Smooth muscle cell (in vitro differentiated cells): ENCODE data around the gene SMAD5. TPM values are rescaled to one million over a fixed set of nuclear protein-coding genes. Genes with fewer than 3 reads are reported as not detected.

Source experiments
- DNase-seq: peaks from one replicate; lab custom pipeline; 2025; ENCODE audit not compliant: unreplicated experiment; lab: John Stamatoyannopoulos, UW
- H2AFZ ChIP-seq: fragments of 200-600 bp; sonication (generic); 2 replicates; pipeline ENCODE4 v1.6.0; 2016; ENCODE audit warnings: antibody characterized with exemption, low read depth, mild to moderate bottlenecking
- H3F3A ChIP-seq: fragments of 200-600 bp; sonication (generic); 2 replicates; pipeline ENCODE4 v1.6.0; 2017; ENCODE audit warnings: antibody characterized with exemption, low read depth
- H3K27ac ChIP-seq: fragments of 200-600 bp; sonication (generic); 2 replicates; pipeline ENCODE4 v1.5.1; 2016; ENCODE audit warnings: low read depth, mild to moderate bottlenecking
- H3K27me3 ChIP-seq: fragments of 200-600 bp; sonication (generic); 2 replicates; pipeline ENCODE4 v1.6.1; 2016; ENCODE audit warnings: low read depth, mild to moderate bottlenecking
- H3K36me3 ChIP-seq: fragments of 200-600 bp; sonication (generic); 2 replicates; pipeline ENCODE4 v1.5.1; 2016; ENCODE audit warnings: low read depth
- H3K4me1 ChIP-seq: fragments of 200-600 bp; sonication (generic); 2 replicates; pipeline ENCODE4 v1.5.1; 2016; ENCODE audit warnings: low read depth
- H3K4me2 ChIP-seq: fragments of 200-600 bp; sonication (generic); 2 replicates; pipeline ENCODE4 v1.6.0; 2016; ENCODE audit warnings: mild to moderate bottlenecking
- H3K4me3 ChIP-seq: fragments of 200-600 bp; sonication (generic); 2 replicates; pipeline ENCODE4 v1.5.1; 2016; ENCODE audit warnings: mild to moderate bottlenecking
- H3K79me2 ChIP-seq: fragments of 200-600 bp; sonication (generic); 2 replicates; pipeline ENCODE4 v1.6.0; 2016; ENCODE audit warnings: low read depth, mild to moderate bottlenecking
- H3K9ac ChIP-seq: fragments of 200-600 bp; sonication (generic); 2 replicates; pipeline ENCODE4 v1.6.0; 2016; ENCODE audit warnings: low read depth
- H3K9me3 ChIP-seq: fragments of 200-600 bp; sonication (generic); replicated peaks from 2 replicates; pipeline ENCODE4 v1.5.1; 2016; ENCODE audit warnings: low read depth
- H4K20me1 ChIP-seq: fragments of 200-600 bp; sonication (generic); 2 replicates; pipeline ENCODE4 v1.6.0; 2016; ENCODE audit warnings: low read depth
- WGBS: methylation state at CpG from one replicate; pipeline ENCODE4 v1.1.7; 2016; ENCODE audit warnings: low lambda C conversion rate; 5-methylcytosine and 5-hydroxymethylcytosine counted together
- polyA plus RNA-seq: library from polyadenylated mRNA; unstranded; fragments of >200 nt; fragmentation: Nextera tagmentation; extraction: Ambion mirVana; gene quantifications from 2 replicates; pipeline ENCODE4 v1.2.1, GENCODE V29; 2016
- total RNA-seq: library from RNA; depleted of rRNA; stranded (reverse); fragments of >200 nt; gene quantifications from 2 replicates; pipeline ENCODE4 v1.2.3, GENCODE V29; 2014
- TF ChIP-seq, protein P1 (sequence below): fragments of 200-600 bp; sonication (generic); IDR thresholded peaks from 2 replicates; pipeline ENCODE4 v1.5.1; 2017; ENCODE audit warnings: borderline replicate concordance, mild to moderate bottlenecking, antibody characterized with exemption; ENCODE audit not compliant: insufficient read depth, poor library complexity, severe bottlenecking

Gene SMAD5
- total and polyA plus RNA-seq, 2 experiments from 2014 or later = 28.5 to 61.7 TPM

DNA sequence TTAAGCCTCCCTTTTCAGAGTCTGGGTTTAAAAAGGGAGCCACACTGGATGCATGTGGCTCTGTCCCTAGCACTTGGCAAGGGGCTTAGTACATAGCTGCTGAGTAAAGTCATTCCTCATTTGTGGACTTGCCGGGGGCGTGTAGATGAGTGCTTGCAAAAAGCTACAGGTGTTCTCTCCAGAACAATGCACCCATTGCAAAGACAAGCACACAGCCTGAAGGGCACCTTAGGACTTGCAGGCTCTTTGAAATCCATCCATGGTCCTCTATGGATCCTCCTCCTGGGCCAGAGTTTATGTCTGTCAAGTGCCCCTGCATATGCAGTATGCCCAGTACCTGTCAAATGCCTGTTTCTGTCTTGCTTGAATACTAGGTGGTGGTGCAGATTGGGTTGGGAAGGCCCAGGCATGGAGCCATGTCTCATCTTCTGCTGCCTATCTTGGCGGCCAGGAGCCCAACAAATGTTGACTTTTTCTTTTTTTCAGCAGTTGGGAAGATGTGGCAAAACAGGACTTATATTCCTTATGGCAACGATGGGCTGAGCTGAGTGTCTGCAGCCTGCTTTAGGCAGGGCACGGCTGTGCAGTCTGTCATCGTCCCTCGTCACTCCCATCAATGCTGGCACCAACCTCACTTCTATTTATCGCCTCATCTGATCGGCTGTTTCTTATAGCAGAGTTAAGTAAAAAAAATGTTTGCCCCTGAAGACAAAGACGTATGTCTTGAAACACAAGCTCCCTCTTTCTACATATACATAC is 78.8 kb downstream of the SMAD5 start:
- H3K4me1 ChIP-seq = no peaks in the 10 kb centered on the region
- H3K4me2 ChIP-seq = no peak overlapping the region
- peaks cover 6% of the 10 kb centered on the region for H3K27me3 ChIP-seq
- DNase-seq = no peak
- no peak overlapping the region for H3K27ac ChIP-seq
- H4K20me1 ChIP-seq = no peaks in the 10 kb centered on the region
- no peak overlapping the region for H2AFZ ChIP-seq
- no peak overlapping the region for H3K9ac ChIP-seq
- TF ChIP-seq, protein P1, sequence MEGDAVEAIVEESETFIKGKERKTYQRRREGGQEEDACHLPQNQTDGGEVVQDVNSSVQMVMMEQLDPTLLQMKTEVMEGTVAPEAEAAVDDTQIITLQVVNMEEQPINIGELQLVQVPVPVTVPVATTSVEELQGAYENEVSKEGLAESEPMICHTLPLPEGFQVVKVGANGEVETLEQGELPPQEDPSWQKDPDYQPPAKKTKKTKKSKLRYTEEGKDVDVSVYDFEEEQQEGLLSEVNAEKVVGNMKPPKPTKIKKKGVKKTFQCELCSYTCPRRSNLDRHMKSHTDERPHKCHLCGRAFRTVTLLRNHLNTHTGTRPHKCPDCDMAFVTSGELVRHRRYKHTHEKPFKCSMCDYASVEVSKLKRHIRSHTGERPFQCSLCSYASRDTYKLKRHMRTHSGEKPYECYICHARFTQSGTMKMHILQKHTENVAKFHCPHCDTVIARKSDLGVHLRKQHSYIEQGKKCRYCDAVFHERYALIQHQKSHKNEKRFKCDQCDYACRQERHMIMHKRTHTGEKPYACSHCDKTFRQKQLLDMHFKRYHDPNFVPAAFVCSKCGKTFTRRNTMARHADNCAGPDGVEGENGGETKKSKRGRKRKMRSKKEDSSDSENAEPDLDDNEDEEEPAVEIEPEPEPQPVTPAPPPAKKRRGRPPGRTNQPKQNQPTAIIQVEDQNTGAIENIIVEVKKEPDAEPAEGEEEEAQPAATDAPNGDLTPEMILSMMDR = no peak
- H3K79me2 ChIP-seq = no peaks in the 10 kb centered on the region
- H3K36me3 ChIP-seq = no peaks in the 10 kb centered on the region
- H3K4me3 ChIP-seq = no peak overlapping the region
- WGBS = 90% methylated on average over 10 of the region's 10 CpGs
- H3F3A ChIP-seq = no peaks in the 10 kb centered on the region
- no peaks in the 10 kb centered on the region for H3K9me3 ChIP-seq

GRCh38 chr5:136212252-136212721 is 79.6 kb downstream of the SMAD5 start:
- no peaks in the 10 kb centered on the region for H3K79me2 ChIP-seq
- no peak overlapping the region for H3K27ac ChIP-seq
- no peak overlapping the region for H3K4me3 ChIP-seq
- H3K9ac ChIP-seq = no peak overlapping the region
- no peaks in the 10 kb centered on the region for H3K36me3 ChIP-seq
- no peaks in the 10 kb centered on the region for H3F3A ChIP-seq
- 66% methylated on average over 10 of the region's 10 CpGs for WGBS
- no peak overlapping the region for H2AFZ ChIP-seq
- no peaks in the 10 kb centered on the region for H3K4me1 ChIP-seq
- no peaks in the 10 kb centered on the region for H3K9me3 ChIP-seq
- DNase-seq = no peak
- no peaks in the 10 kb centered on the region for H4K20me1 ChIP-seq
- H3K27me3 ChIP-seq = peaks cover 6% of the 10 kb centered on the region
- H3K4me2 ChIP-seq = no peak overlapping the region
- TF ChIP-seq, protein P1 = peak; percentile 90

DNA sequence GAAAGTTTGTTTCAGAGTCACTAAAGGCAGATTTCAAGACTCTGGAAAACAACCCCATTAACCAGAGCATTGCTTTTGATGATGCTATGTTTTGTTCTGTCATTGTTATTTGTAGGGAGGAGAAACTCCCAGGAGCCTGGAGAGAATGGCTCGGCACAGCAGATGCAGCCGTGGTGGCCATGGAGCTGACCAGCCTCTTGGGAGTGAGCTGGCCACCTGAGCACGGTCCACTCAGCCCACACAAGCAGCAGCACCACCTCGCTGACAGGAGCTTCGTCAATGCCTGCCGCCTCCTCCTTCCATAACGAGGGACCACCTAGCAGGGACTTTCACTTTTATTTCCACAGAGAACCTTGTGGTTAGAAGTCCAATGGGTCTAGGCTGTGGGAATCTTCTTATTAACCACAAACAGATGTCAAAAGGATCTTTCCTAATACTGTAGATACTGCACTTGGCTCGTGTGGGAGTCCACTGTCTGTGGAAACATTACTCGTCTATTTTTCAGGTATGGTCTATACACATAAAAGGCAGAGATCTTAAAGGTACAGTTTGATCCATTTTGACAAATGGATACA is 81.4 kb downstream of the SMAD5 start:
- H3K9me3 ChIP-seq = no peaks in the 10 kb centered on the region
- no peak overlapping the region for H3K9ac ChIP-seq
- peaks cover 6% of the 10 kb centered on the region for H3K27me3 ChIP-seq
- no peak for DNase-seq
- H3K4me3 ChIP-seq = no peak overlapping the region
- no peak overlapping the region for H2AFZ ChIP-seq
- H3K36me3 ChIP-seq = no peaks in the 10 kb centered on the region
- H3F3A ChIP-seq = no peaks in the 10 kb centered on the region
- WGBS = 77% methylated on average over 9 of the region's 9 CpGs
- TF ChIP-seq, protein P1 = no peak
- H3K27ac ChIP-seq = no peak overlapping the region
- no peaks in the 10 kb centered on the region for H3K79me2 ChIP-seq
- H3K4me2 ChIP-seq = no peak overlapping the region
- H4K20me1 ChIP-seq = no peaks in the 10 kb centered on the region
- no peaks in the 10 kb centered on the region for H3K4me1 ChIP-seq

DNA sequence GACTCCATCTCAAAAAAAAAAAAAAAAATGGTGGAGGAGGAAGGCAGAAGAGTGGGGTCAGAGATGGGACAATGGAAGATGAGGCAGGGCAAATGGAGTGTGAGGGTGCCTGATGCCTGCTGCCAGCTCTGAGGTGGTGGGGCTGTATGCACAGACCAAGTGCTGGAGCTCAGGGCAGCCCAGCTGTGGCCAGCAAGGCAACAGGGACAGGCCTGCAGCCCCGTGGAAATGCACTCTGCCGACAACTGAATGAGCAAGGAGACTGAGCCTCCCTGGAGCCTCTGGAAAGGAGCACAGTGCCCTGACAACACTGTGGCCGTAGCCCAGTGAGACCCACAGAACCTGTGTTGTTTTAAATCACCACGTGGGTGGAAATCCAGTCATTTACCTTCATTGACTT is 83.2 kb downstream of the SMAD5 start:
- TF ChIP-seq, protein P1 = no peak
- Histone ChIP-seq H3K9ac (no peak overlapping the region), H4K20me1 (no peaks in the 10 kb centered on the region), H3K79me2 (no peaks in the 10 kb centered on the region), H3K4me3 (no peak overlapping the region), H3K27me3 (peaks cover 5% of the 10 kb centered on the region), H3F3A (no peaks in the 10 kb centered on the region), H3K4me2 (no peak overlapping the region), H3K9me3 (no peaks in the 10 kb centered on the region), H3K4me1 (no peaks in the 10 kb centered on the region), H2AFZ (no peak overlapping the region), H3K27ac (no peak overlapping the region), H3K36me3 (no peaks in the 10 kb centered on the region)
- WGBS = 96% methylated on average over 4 of the region's 4 CpGs
- no peak for DNase-seq
